ENCODE results near the gene RAB30. TPM values are rescaled to one million over a fixed set of nuclear protein-coding genes. Genes with fewer than 3 reads are reported as not detected.

Gene RAB30
- total RNA-seq, 1 experiment from 2014 or later, result 15.0 TPM

DNA sequence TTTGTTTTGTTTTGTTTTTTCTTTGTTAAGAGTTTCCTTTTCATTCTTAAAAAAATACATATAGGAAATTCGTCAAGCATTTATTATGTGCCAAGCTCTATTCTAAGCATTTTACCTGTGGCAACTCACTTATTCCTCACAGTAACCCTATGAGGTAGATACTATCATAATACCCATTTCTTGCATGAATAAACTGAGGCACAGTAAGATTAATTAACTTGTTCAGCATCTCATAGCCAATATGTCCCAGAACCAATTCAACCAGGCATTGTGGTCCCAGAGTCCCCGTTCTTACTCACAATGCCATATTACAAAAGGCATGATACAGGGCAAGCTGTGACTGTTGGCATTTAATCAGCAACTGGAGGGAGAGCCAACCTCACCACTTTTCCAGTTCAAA is 83.7 kb downstream of the RAB30 start:
- DNase-seq (ENCODE audit: low spot score), result no peak
- Histone ChIP-seq H3K27me3 (replicated peaks; ENCODE audit: insufficient read depth, low read depth, low read length, poor library complexity) (no peaks in the 10 kb centered on the region), H3K27ac (ENCODE audit: low read depth, low read length, poor library complexity, severe bottlenecking) (no peak overlapping the region), H3K9me3 (ENCODE audit: low read depth, low read length, poor library complexity, severe bottlenecking) (no peaks in the 10 kb centered on the region), H3K4me1 (ENCODE audit: insufficient read depth, low read length, poor library complexity, severe bottlenecking) (no peaks in the 10 kb centered on the region), H3K36me3 (ENCODE audit: insufficient read depth, low read length, poor library complexity, severe bottlenecking) (no peaks in the 10 kb centered on the region), H3K4me3 (ENCODE audit: low read depth, low read length, poor library complexity, severe bottlenecking) (no peak overlapping the region)
- no TSS peak for BruUV-seq (replicated peaks)
- ChIA-PET CTCF (no interaction called here), POLR2A (ENCODE audit: low non-redundant PET) (no interaction called here)
- TF ChIP-seq, protein P1, sequence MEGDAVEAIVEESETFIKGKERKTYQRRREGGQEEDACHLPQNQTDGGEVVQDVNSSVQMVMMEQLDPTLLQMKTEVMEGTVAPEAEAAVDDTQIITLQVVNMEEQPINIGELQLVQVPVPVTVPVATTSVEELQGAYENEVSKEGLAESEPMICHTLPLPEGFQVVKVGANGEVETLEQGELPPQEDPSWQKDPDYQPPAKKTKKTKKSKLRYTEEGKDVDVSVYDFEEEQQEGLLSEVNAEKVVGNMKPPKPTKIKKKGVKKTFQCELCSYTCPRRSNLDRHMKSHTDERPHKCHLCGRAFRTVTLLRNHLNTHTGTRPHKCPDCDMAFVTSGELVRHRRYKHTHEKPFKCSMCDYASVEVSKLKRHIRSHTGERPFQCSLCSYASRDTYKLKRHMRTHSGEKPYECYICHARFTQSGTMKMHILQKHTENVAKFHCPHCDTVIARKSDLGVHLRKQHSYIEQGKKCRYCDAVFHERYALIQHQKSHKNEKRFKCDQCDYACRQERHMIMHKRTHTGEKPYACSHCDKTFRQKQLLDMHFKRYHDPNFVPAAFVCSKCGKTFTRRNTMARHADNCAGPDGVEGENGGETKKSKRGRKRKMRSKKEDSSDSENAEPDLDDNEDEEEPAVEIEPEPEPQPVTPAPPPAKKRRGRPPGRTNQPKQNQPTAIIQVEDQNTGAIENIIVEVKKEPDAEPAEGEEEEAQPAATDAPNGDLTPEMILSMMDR (conservative IDR thresholded peaks at IDR 0.05; ENCODE audit: low read depth, low read length), result no peak
- TF ChIP-seq EZH2 (IDR thresholded peaks at IDR 0.05; ENCODE audit: borderline replicate concordance, low read depth, low read length, poor library complexity, severe bottlenecking), result no peak
- intact Hi-C loops (cut with micrococcal nuclease; ENCODE audit: unreplicated experiment), result no loop called here

DNA sequence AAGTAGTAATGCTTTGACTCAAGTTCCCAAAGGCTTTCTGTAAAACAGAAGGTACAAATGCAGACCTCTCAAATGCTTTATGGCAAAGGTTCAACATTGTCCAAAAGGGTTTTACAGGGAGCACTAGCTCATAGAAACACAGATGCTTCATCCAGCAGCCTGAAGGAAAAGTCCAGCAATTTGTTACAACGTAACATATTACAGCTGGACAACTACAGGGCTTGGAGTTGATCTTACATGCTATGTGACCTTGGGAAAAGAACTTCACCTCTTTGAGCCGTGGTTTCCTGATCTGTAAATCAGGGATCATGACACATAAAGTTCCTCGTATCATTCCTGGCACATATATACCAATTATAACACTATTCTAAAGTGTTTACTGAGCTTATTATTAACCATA is 85.3 kb downstream of the RAB30 start:
- TF ChIP-seq, protein P1 (conservative IDR thresholded peaks at IDR 0.05; ENCODE audit: low read depth, low read length), result no peak
- no peak for TF ChIP-seq EZH2 (IDR thresholded peaks at IDR 0.05; ENCODE audit: borderline replicate concordance, low read depth, low read length, poor library complexity, severe bottlenecking)
- ChIA-PET POLR2A (ENCODE audit: low non-redundant PET) (no interaction called here), CTCF (no interaction called here)
- Histone ChIP-seq H3K4me1 (ENCODE audit: insufficient read depth, low read length, poor library complexity, severe bottlenecking) (no peaks in the 10 kb centered on the region), H3K9me3 (ENCODE audit: low read depth, low read length, poor library complexity, severe bottlenecking) (no peaks in the 10 kb centered on the region), H3K36me3 (ENCODE audit: insufficient read depth, low read length, poor library complexity, severe bottlenecking) (peaks cover 4% of the 10 kb centered on the region), H3K4me3 (ENCODE audit: low read depth, low read length, poor library complexity, severe bottlenecking) (no peak overlapping the region), H3K27me3 (replicated peaks; ENCODE audit: insufficient read depth, low read depth, low read length, poor library complexity) (no peaks in the 10 kb centered on the region), H3K27ac (ENCODE audit: low read depth, low read length, poor library complexity, severe bottlenecking) (no peak overlapping the region)
- DNase-seq (ENCODE audit: low spot score), result no peak
- intact Hi-C loops (cut with micrococcal nuclease; ENCODE audit: unreplicated experiment), result no loop called here
- no TSS peak for BruUV-seq (replicated peaks)

DNA sequence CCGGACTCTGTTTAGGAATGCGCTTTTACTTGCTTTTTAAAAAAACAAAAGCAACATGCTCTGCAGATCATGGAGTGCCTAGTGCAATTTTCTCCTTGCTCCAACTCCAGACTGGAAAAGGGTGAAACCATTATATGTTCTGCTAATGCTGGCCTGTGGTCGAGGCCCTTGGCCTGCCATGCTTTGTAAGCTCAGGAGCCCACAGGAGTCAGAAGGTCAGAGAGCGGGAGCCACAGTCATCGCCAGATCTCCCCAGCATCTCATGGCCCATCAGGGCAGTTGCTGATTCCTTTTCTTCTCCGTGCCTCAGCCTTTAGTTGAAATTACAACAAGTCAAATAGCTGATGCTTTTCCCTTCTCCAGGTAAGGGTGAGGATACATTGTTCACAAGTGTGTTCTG is 89.8 kb downstream of the RAB30 start:
- no peak overlapping the region for H3K4me3 ChIP-seq (ENCODE audit: low read depth, low read length, poor library complexity, severe bottlenecking)
- intact Hi-C loops (cut with micrococcal nuclease; ENCODE audit: unreplicated experiment), result no loop called here
- no peaks in the 10 kb centered on the region for H3K9me3 ChIP-seq (ENCODE audit: low read depth, low read length, poor library complexity, severe bottlenecking)
- ChIA-PET POLR2A (ENCODE audit: low non-redundant PET) (no interaction called here), CTCF (no interaction called here)
- BruUV-seq (replicated peaks), result no TSS peak
- no peaks in the 10 kb centered on the region for H3K4me1 ChIP-seq (ENCODE audit: insufficient read depth, low read length, poor library complexity, severe bottlenecking)
- no peaks in the 10 kb centered on the region for H3K27me3 ChIP-seq (replicated peaks; ENCODE audit: insufficient read depth, low read depth, low read length, poor library complexity)
- TF ChIP-seq EZH2 (IDR thresholded peaks at IDR 0.05; ENCODE audit: borderline replicate concordance, low read depth, low read length, poor library complexity, severe bottlenecking), result no peak
- TF ChIP-seq, protein P1 (conservative IDR thresholded peaks at IDR 0.05; ENCODE audit: low read depth, low read length), result no peak
- no peak overlapping the region for H3K27ac ChIP-seq (ENCODE audit: low read depth, low read length, poor library complexity, severe bottlenecking)
- DNase-seq (ENCODE audit: low spot score), result no peak
- H3K36me3 ChIP-seq (ENCODE audit: insufficient read depth, low read length, poor library complexity, severe bottlenecking), result peaks cover 4% of the 10 kb centered on the region

Data from A673 (cell line).